ENCODE measurements around the gene AGK. TPM values are rescaled to one million over a fixed set of nuclear protein-coding genes. Genes with fewer than 3 reads are reported as not detected.

Gene AGK
- total RNA-seq, 3 donors from 2014 or later: 14.7 to 33.1 (median 28.5) TPM

DNA sequence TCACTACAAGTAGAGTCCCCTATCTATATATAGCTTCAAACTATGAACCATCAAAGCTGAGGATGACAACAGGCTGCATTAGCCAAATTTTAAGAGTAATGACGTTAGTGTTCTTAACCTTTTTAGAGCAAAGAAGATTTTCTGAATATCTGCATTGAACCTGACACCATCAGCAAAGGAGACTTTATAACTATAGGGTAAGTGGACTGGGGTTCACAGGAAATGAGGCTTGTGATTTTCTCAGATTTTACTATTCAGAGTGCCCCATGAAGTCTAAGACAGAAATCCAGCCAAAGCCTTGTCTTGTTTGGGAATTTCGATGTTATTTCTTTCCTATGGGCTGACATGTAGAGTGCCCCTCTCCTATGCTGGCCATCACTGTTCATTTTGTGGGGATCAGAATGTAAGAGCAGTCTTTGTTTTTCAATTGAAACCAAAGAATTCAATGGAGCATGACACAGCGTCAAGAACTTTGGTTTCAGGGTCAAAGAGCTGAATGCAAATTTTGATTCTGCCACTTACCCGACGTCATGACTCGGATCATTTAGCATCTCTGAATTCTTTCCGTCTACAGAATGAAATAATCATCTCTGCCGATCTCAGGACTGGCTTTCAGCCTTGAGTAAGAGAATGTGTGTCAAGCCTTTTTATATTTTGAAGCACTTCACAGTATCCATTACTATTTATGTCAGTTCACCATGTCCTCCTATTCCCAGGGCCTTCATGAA lies 98.1 kb downstream of the AGK start:
- no peak for DNase-seq (ENCODE audit: low spot score in 2 of 2)
- Histone ChIP-seq H3K36me3 (no peaks in the 10 kb centered on the region), H3K27me3 (no peaks in the 10 kb centered on the region), H3K4me3 (no peak overlapping the region), H3K27ac (no peak overlapping the region), H3K9me3 (no peaks in the 10 kb centered on the region), H3K4me1 (peaks cover 0 to 4% of the 10 kb centered on the region in 2 donors)
- intact Hi-C loops (cut with DNase I; ENCODE audit: low total_unique reads): no loop called here
- TF ChIP-seq, protein P1, sequence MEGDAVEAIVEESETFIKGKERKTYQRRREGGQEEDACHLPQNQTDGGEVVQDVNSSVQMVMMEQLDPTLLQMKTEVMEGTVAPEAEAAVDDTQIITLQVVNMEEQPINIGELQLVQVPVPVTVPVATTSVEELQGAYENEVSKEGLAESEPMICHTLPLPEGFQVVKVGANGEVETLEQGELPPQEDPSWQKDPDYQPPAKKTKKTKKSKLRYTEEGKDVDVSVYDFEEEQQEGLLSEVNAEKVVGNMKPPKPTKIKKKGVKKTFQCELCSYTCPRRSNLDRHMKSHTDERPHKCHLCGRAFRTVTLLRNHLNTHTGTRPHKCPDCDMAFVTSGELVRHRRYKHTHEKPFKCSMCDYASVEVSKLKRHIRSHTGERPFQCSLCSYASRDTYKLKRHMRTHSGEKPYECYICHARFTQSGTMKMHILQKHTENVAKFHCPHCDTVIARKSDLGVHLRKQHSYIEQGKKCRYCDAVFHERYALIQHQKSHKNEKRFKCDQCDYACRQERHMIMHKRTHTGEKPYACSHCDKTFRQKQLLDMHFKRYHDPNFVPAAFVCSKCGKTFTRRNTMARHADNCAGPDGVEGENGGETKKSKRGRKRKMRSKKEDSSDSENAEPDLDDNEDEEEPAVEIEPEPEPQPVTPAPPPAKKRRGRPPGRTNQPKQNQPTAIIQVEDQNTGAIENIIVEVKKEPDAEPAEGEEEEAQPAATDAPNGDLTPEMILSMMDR (IDR thresholded peaks at IDR 0.05): no peak
- TF ChIP-seq POLR2AphosphoS5 (IDR thresholded peaks at IDR 0.05) (no peak), POLR2A (IDR thresholded peaks at IDR 0.05) (no peak)

DNA sequence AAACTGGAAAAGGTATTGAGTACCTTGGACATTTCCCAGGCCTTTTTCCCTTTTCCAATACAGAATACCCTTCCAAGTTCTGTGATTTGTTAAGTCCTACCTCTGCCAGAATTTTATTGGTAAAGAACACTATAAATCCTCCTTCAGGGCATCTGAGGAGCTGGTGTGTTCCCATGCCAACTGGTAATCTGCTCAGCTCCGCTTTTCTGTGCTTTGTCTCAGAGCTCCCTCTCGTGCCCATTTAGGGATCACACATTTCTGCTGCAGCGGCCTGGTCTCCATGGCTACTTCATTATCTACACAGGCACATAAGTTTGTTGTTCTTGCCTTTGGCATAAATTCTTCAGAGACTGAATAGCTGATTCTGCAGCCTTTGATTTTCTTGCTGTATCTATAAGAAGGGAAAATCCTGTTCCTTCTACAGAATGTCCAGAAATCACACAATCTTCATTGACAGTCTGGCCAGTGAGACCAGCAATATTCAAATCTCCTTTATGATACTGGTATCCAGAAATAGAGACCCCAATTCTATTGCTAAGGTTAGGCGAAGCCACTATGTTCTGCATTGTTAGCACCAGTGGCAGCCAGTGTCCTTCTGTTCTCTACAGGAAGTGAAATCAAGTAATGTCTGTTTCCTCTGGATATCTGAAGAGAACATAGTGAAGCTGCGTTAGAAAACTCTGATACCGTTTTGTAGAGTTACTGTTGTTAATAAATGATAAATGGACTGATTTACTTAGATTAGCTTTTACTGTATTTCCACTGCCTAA lies 98.8 kb downstream of the AGK start:
- Histone ChIP-seq H3K27ac (peak overlapping the region in 1 of 2 donors; percentile 40), H3K4me3 (no peak overlapping the region), H3K4me1 (peaks cover 0 to 4% of the 10 kb centered on the region in 2 donors), H3K9me3 (no peaks in the 10 kb centered on the region), H3K36me3 (no peaks in the 10 kb centered on the region), H3K27me3 (no peaks in the 10 kb centered on the region)
- peak; percentile 53 to 68 for DNase-seq (ENCODE audit: low spot score in 2 of 2)
- TF ChIP-seq, protein P1 (IDR thresholded peaks at IDR 0.05): peak in 2 of 3 donors; percentile 60 to 74
- TF ChIP-seq POLR2AphosphoS5 (IDR thresholded peaks at IDR 0.05) (no peak), POLR2A (IDR thresholded peaks at IDR 0.05) (no peak)
- intact Hi-C loops (cut with DNase I; ENCODE audit: low total_unique reads): no loop called here

DNA sequence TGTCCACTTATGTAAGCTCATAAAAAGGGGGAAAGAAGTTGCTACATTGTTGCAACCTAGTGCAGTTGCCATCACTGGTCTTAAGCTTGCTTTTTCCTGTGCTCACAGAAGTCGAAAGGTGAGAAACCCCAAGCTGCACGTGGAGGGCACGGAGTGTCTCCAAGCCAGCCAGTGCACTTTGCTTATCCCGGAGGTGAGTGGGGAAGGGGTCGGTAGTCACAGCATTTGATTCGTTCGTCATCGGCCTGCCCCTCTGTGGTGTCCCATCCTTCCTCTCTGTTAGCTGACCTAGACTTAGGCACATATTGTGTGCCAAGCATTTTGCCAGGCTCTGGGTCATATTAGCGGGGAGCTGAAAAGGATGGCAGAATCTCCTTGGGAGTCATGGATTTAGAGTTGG lies 100.2 kb downstream of the AGK start:
- intact Hi-C loops (cut with DNase I; ENCODE audit: low total_unique reads): no loop called here

DNA sequence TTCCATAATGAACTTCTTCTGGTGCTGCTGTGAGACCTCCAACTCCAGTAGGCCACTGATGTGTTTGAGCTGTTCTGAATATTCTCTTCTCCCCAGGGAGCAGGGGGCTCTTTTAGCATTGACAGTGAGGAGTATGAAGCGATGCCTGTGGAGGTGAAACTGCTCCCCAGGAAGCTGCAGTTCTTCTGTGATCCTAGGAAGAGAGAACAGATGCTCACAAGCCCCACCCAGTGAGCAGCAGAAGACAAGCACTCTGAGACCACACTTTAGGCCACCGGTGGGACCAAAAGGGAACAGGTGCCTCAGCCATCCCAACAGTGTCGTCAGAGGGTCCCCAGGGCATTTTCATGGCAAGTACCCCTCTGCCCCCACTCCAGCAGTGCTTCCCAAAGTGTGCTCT lies 101.5 kb downstream of the AGK start:
- no peaks in the 10 kb centered on the region for H3K27me3 ChIP-seq
- H3K36me3 ChIP-seq: no peaks in the 10 kb centered on the region
- TF ChIP-seq POLR2AphosphoS5 (IDR thresholded peaks at IDR 0.05) (no peak), POLR2A (IDR thresholded peaks at IDR 0.05) (no peak)
- TF ChIP-seq, protein P1 (IDR thresholded peaks at IDR 0.05): no peak
- peaks cover 0 to 4% of the 10 kb centered on the region in 2 donors for H3K4me1 ChIP-seq
- no peak overlapping the region for H3K27ac ChIP-seq
- H3K4me3 ChIP-seq: no peak overlapping the region
- H3K9me3 ChIP-seq: no peaks in the 10 kb centered on the region
- intact Hi-C loops (cut with DNase I; ENCODE audit: low total_unique reads): no loop called here
- no peak for DNase-seq (ENCODE audit: low spot score in 2 of 2)

More for the DNA sequence above, 100.2 kb downstream of the AGK start:
- Histone ChIP-seq H3K4me1 (peaks cover 0 to 4% of the 10 kb centered on the region in 2 donors), H3K4me3 (no peak overlapping the region), H3K27me3 (no peaks in the 10 kb centered on the region), H3K36me3 (no peaks in the 10 kb centered on the region), H3K27ac (no peak overlapping the region), H3K9me3 (no peaks in the 10 kb centered on the region)
- no peak for TF ChIP-seq POLR2A (IDR thresholded peaks at IDR 0.05)
- TF ChIP-seq, protein P1 (IDR thresholded peaks at IDR 0.05): no peak
- no peak for TF ChIP-seq POLR2AphosphoS5 (IDR thresholded peaks at IDR 0.05)
- no peak for DNase-seq (ENCODE audit: low spot score in 2 of 2)

DNA sequence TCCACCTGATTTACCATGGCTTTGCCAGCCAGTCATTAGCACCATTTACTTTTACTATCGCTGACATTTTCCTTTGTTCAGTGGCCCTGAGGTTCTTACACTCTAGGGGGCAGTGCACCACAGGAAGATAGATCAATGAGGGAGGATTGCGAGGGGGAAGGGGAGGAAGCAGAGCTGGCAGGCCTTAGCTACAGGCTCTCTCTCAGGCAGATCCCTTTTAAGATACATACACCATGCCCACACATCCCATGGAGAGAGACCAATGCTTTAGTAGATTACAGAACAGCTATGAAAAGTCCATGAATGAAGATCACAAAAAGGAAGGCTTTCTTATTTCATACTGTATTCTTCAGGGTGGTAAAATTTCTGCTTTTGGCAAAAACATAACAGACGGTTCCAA lies 103.3 kb downstream of the AGK start:
- Histone ChIP-seq H3K4me1 (peaks cover 0 to 4% of the 10 kb centered on the region in 2 donors), H3K9me3 (no peaks in the 10 kb centered on the region), H3K27me3 (no peaks in the 10 kb centered on the region), H3K4me3 (no peak overlapping the region), H3K36me3 (no peaks in the 10 kb centered on the region), H3K27ac (no peak overlapping the region)
- DNase-seq (ENCODE audit: low spot score in 2 of 2): peak in 1 of 2 donors; percentile 41
- TF ChIP-seq POLR2A (IDR thresholded peaks at IDR 0.05) (no peak), POLR2AphosphoS5 (IDR thresholded peaks at IDR 0.05) (peak in 1 of 3 donors; percentile 41)
- TF ChIP-seq, protein P1 (IDR thresholded peaks at IDR 0.05): peak; percentile 22 to 60 (median 57)
- intact Hi-C loops (cut with DNase I; ENCODE audit: low total_unique reads): no loop called here

Data from breast epithelium (tissue), 4 donors.